PC-9 (cell line): ENCODE measurements around the gene OPTN.

Experiments
- EZH2 ChIP-seq: fragments of 200-600 bp; sonication (generic); IDR thresholded peaks from 2 replicates; pipeline ENCODE4 v1.8.0; 2017; ENCODE audit warnings: antibody characterized with exemption, low read depth
- TF ChIP-seq, protein P1 (sequence below): fragments of 200-600 bp; sonication (generic); conservative IDR thresholded peaks from 2 replicates; pipeline ENCODE4 v1.6.1; 2017; ENCODE audit warnings: mixed run types, antibody characterized with exemption, mild to moderate bottlenecking, moderate library complexity

GRCh38 chr10:13068071-13068470 lies 31.9 kb upstream of the OPTN start:
- no peak for TF ChIP-seq EZH2
- TF ChIP-seq, protein P1, sequence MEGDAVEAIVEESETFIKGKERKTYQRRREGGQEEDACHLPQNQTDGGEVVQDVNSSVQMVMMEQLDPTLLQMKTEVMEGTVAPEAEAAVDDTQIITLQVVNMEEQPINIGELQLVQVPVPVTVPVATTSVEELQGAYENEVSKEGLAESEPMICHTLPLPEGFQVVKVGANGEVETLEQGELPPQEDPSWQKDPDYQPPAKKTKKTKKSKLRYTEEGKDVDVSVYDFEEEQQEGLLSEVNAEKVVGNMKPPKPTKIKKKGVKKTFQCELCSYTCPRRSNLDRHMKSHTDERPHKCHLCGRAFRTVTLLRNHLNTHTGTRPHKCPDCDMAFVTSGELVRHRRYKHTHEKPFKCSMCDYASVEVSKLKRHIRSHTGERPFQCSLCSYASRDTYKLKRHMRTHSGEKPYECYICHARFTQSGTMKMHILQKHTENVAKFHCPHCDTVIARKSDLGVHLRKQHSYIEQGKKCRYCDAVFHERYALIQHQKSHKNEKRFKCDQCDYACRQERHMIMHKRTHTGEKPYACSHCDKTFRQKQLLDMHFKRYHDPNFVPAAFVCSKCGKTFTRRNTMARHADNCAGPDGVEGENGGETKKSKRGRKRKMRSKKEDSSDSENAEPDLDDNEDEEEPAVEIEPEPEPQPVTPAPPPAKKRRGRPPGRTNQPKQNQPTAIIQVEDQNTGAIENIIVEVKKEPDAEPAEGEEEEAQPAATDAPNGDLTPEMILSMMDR = no peak
